K562 (cell line): ENCODE results near the gene B4GALT5. TPM values are rescaled to one million over a fixed set of nuclear protein-coding genes. Genes with fewer than 3 reads are reported as not detected.
A peak's percentile ranks its signal among the peaks of the same experiment; 100 is the strongest.

Experiments
- BACH1 ChIP-seq: fragments of 200-800 bp; sonication (Bioruptor generic); IDR thresholded peaks from 2 replicates; pipeline ENCODE4 v1.6.1; 2016; ENCODE audit warnings: missing genetic modification characterization, missing compliant biosample characterization
- CCAR2 ChIP-seq: fragments of 200-400 bp; formaldehyde crosslinking; IDR thresholded peaks from 2 replicates; pipeline ENCODE4 v1.6.1; 2017; ENCODE audit warnings: mild to moderate bottlenecking, low read depth, low read length
- HDAC2 ChIP-seq: fragments of 450-650 bp; IDR thresholded peaks from 2 replicates; pipeline ENCODE4 v1.6.1; 2016; ENCODE audit warnings: mild to moderate bottlenecking
- HIVEP1 ChIP-seq: fragments of 250-450 bp; sonication (Bioruptor Pico); IDR thresholded peaks from 2 replicates; pipeline ENCODE4 v1.4.0; 2020; ENCODE audit warnings: mild to moderate bottlenecking
- HMGN3 ChIP-seq: IDR thresholded peaks from 2 replicates; pipeline ENCODE4 v1.6.1; 2011; ENCODE audit warnings: borderline replicate concordance, low read depth, mild to moderate bottlenecking, mixed read lengths, low read length; ENCODE audit not compliant: insufficient read length; ENCODE audit errors: extremely low read depth
- NR3C1 ChIP-seq: sonication (generic); formaldehyde crosslinking; IDR thresholded peaks from 2 replicates; pipeline ENCODE4 v1.8.1; 2022; ENCODE audit warnings: missing genetic modification reagents
- NUFIP1 ChIP-seq: fragments of 450-650 bp; IDR thresholded peaks from 2 replicates; pipeline ENCODE4 v1.6.1; 2018; ENCODE audit not compliant: partially characterized antibody
- OTX1 ChIP-seq: fragments of 450-650 bp; formaldehyde crosslinking; IDR thresholded peaks from 2 replicates; pipeline ENCODE4 v1.4.0; 2022; ENCODE audit warnings: mild to moderate bottlenecking
- POLR2A ChIP-seq: fragments of 450-650 bp; conservative IDR thresholded peaks from 2 replicates; pipeline ENCODE4 v1.6.1; 2016
- RAD21 ChIP-seq, 2 experiments: fragments of 250-450 bp in 1 of 2; fragments of 450-650 bp in 1 of 2; sonication (Bioruptor Pico) in 1 of 2; formaldehyde crosslinking in 1 of 2; IDR thresholded peaks in 1 of 2; conservative IDR thresholded peaks in 1 of 2; 2 replicates each; pipeline versions ENCODE4 v1.4.0 to v1.8.0; 2020 to 2022; ENCODE audit warnings: mild to moderate bottlenecking in 2 of 2, moderate library complexity in 1 of 2
- SP1 ChIP-seq: sonication (generic); formaldehyde crosslinking; IDR thresholded peaks from 2 replicates; pipeline ENCODE4 v1.8.1; 2022; ENCODE audit warnings: mild to moderate bottlenecking, missing genetic modification reagents
- TCF7L2 ChIP-seq: fragments of 150-350 bp; IDR thresholded peaks from 2 replicates; pipeline ENCODE4 v1.6.1; 2016; ENCODE audit warnings: low read depth, mild to moderate bottlenecking, low read length, moderate library complexity
- WHSC1 ChIP-seq: IDR thresholded peaks from one replicate; pipeline ENCODE4 v1.6.1; 2012; ENCODE audit warnings: low read length, control low read depth, inconsistent platforms
- polyA plus RNA-seq, 8 experiments: library from polyadenylated mRNA; depleted of rRNA in 4 of 8; stranded (reverse) in 5 of 8; unstranded in 3 of 8; fragments of >200 nt; fragmentation: Nextera tagmentation in 2 of 8; fragmentation: Illumina TruSeq in 1 of 8; extraction: Ambion mirVana in 2 of 8; extraction: Trizol in 1 of 8; gene quantifications; 2 replicates each; pipeline versions ENCODE4 v1.2.1 to v1.2.3, GENCODE V29; 2011 to 2014; ENCODE audit warnings: inconsistent platforms in 1 of 8, missing spikeins in 1 of 8
- total RNA-seq, 7 experiments: library from RNA; depleted of rRNA in 6 of 7; stranded (reverse); fragments of >200 nt in 6 of 7; fragmentation: Illumina TruSeq in 2 of 7; extraction: Trizol in 2 of 7; gene quantifications; 2 replicates each; pipeline versions ENCODE4 v1.2.1 to v1.2.3, GENCODE V29; 2011 to 2021; ENCODE audit warnings: low replicate concordance in 1 of 7
- TF ChIP-seq, protein P1 (sequence below): fragments of 450-650 bp; IDR thresholded peaks from 2 replicates; pipeline ENCODE4 v1.6.1; 2018; ENCODE audit not compliant: partially characterized antibody
- TF ChIP-seq, protein P2 (sequence below): sonication (generic); formaldehyde crosslinking; IDR thresholded peaks from 2 replicates; pipeline ENCODE4 v1.8.1; 2023; ENCODE audit warnings: missing genetic modification reagents, mild to moderate bottlenecking, borderline replicate concordance
- TF ChIP-seq, protein P3 (sequence below): fragments of 450-650 bp; IDR thresholded peaks from 2 replicates; pipeline ENCODE4 v1.7.1; 2018; ENCODE audit warnings: mild to moderate bottlenecking, low read depth; ENCODE audit not compliant: partially characterized antibody

B4GALT5 gene
- total and polyA plus RNA-seq, 9 of the 15 experiments (the other 6 are each of a cell fraction or from before 2014, with no cell fraction given): 8.5 to 32.6 (median 23.4) TPM

DNA sequence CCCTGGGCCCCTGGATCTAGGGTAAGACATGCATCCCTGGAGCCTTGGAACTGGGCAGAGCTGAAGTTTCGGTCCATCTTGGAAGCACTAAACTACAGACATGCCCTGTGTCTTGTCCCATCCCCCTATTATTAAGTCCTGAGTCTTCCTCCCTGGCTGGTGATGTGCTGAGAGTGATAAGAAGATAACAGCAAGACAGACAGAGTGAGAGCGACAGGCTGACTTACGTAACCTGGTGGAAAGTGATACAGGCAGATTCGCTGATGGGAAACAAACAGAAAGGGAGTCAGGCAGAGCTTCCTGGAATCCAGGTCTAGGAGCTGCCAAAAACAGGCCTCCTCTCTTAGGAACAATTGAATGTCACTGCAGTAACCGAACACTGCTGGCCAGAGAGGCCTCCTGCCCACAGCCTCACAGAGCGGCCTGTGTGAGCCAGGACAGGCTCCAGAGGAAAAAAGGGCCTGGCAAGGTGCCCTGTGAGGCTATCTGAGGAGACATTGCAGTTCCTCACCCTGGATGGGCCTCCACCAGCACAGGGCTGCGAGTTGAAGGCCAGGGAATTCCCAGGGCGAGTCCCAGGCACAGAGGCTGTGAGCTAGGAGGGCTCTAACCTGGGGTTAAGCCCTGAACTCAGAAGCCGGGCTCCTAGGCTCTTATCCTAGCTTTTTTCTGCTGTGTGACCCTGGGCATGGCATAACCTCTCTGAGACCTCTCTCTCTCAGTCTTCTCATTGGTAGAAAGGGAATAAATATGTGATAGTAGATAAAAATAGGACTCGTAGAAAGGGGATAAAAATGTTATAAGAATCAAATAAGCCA, 34.2 kb upstream of the B4GALT5 start (continued):
- TF ChIP-seq, protein P1, sequence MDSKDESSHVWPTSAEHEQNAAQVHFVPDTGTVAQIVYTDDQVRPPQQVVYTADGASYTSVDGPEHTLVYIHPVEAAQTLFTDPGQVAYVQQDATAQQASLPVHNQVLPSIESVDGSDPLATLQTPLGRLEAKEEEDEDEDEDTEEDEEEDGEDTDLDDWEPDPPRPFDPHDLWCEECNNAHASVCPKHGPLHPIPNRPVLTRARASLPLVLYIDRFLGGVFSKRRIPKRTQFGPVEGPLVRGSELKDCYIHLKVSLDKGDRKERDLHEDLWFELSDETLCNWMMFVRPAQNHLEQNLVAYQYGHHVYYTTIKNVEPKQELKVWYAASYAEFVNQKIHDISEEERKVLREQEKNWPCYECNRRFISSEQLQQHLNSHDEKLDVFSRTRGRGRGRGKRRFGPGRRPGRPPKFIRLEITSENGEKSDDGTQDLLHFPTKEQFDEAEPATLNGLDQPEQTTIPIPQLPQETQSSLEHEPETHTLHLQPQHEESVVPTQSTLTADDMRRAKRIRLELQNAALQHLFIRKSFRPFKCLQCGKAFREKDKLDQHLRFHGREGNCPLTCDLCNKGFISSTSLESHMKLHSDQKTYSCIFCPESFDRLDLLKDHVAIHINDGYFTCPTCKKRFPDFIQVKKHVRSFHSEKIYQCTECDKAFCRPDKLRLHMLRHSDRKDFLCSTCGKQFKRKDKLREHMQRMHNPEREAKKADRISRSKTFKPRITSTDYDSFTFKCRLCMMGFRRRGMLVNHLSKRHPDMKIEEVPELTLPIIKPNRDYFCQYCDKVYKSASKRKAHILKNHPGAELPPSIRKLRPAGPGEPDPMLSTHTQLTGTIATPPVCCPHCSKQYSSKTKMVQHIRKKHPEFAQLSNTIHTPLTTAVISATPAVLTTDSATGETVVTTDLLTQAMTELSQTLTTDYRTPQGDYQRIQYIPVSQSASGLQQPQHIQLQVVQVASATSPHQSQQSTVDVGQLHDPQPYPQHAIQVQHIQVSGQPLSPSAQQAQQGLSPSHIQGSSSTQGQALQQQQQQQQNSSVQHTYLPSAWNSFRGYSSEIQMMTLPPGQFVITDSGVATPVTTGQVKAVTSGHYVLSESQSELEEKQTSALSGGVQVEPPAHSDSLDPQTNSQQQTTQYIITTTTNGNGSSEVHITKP: no peak
- TF ChIP-seq HDAC2 (peak; percentile 68; the same call in 1 of the 2 replicates), OTX1 (CRISPR knock-in tag) (no peak), HMGN3 (no peak), NR3C1 (CRISPR knock-in tag) (no peak), BACH1 (tag) (no peak), CCAR2 (no peak), POLR2A (no peak), WHSC1 (no peak), TCF7L2 (no peak), RAD21 (CRISPR knock-in tag; conservative IDR thresholded peaks at IDR 0.05 in 1 of 2, IDR thresholded peaks at IDR 0.05 in 1 of 2) (no peak), NUFIP1 (no peak), HIVEP1 (CRISPR knock-in tag) (no peak), SP1 (CRISPR knock-in tag) (no peak)
- TF ChIP-seq, protein P2, sequence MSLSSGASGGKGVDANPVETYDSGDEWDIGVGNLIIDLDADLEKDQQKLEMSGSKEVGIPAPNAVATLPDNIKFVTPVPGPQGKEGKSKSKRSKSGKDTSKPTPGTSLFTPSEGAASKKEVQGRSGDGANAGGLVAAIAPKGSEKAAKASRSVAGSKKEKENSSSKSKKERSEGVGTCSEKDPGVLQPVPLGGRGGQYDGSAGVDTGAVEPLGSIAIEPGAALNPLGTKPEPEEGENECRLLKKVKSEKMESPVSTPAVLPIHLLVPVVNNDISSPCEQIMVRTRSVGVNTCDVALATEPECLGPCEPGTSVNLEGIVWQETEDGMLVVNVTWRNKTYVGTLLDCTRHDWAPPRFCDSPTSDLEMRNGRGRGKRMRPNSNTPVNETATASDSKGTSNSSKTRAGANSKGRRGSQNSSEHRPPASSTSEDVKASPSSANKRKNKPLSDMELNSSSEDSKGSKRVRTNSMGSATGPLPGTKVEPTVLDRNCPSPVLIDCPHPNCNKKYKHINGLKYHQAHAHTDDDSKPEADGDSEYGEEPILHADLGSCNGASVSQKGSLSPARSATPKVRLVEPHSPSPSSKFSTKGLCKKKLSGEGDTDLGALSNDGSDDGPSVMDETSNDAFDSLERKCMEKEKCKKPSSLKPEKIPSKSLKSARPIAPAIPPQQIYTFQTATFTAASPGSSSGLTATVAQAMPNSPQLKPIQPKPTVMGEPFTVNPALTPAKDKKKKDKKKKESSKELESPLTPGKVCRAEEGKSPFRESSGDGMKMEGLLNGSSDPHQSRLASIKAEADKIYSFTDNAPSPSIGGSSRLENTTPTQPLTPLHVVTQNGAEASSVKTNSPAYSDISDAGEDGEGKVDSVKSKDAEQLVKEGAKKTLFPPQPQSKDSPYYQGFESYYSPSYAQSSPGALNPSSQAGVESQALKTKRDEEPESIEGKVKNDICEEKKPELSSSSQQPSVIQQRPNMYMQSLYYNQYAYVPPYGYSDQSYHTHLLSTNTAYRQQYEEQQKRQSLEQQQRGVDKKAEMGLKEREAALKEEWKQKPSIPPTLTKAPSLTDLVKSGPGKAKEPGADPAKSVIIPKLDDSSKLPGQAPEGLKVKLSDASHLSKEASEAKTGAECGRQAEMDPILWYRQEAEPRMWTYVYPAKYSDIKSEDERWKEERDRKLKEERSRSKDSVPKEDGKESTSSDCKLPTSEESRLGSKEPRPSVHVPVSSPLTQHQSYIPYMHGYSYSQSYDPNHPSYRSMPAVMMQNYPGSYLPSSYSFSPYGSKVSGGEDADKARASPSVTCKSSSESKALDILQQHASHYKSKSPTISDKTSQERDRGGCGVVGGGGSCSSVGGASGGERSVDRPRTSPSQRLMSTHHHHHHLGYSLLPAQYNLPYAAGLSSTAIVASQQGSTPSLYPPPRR: no peak
- TF ChIP-seq, protein P3, sequence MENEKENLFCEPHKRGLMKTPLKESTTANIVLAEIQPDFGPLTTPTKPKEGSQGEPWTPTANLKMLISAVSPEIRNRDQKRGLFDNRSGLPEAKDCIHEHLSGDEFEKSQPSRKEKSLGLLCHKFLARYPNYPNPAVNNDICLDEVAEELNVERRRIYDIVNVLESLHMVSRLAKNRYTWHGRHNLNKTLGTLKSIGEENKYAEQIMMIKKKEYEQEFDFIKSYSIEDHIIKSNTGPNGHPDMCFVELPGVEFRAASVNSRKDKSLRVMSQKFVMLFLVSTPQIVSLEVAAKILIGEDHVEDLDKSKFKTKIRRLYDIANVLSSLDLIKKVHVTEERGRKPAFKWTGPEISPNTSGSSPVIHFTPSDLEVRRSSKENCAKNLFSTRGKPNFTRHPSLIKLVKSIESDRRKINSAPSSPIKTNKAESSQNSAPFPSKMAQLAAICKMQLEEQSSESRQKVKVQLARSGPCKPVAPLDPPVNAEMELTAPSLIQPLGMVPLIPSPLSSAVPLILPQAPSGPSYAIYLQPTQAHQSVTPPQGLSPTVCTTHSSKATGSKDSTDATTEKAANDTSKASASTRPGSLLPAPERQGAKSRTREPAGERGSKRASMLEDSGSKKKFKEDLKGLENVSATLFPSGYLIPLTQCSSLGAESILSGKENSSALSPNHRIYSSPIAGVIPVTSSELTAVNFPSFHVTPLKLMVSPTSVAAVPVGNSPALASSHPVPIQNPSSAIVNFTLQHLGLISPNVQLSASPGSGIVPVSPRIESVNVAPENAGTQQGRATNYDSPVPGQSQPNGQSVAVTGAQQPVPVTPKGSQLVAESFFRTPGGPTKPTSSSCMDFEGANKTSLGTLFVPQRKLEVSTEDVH: no peak
